Psoas muscle (tissue), 8 donors: ENCODE data around the gene PTPN14. TPM values are rescaled to one million over a fixed set of nuclear protein-coding genes. Genes with fewer than 3 reads are reported as not detected.

ENCODE experiments used
- ATAC-seq, 4 donors: fragments of 200-7000 bp; cut with Tn5 transposase; one replicate each; pipeline ENCODE4 v1.9.1; 2020; ENCODE audit warnings: moderate library complexity in 3 of 4, mild to moderate bottlenecking in 2 of 4
- DNase-seq, 2 donors: peaks; one replicate each; pipeline ENCODE4 v3.0.0-alpha.2; 2020
- H3K27ac ChIP-seq: fragments of 200-600 bp; one replicate; pipeline ENCODE4 v1.8.0; 2022
- H3K27me3 ChIP-seq, 3 donors: fragments of 200-600 bp in 1 of 3; one replicate each; pipeline versions ENCODE4 v1.6.1 to v1.8.0; 2013 to 2022; ENCODE audit warnings: low read length in 2 of 3, mild to moderate bottlenecking in 2 of 3, moderate library complexity in 1 of 3; ENCODE audit not compliant: insufficient read depth in 3 of 3
- H3K36me3 ChIP-seq, 2 donors: fragments of 200-600 bp in 1 of 2; one replicate each; pipeline versions ENCODE4 v1.6.1 to v1.8.0; 2013 to 2022; ENCODE audit warnings: low read depth in 1 of 2, mild to moderate bottlenecking in 1 of 2, moderate library complexity in 1 of 2; ENCODE audit not compliant: insufficient read depth in 1 of 2
- H3K4me1 ChIP-seq: fragments of 200-600 bp; one replicate; pipeline ENCODE4 v1.8.0; 2022
- H3K4me3 ChIP-seq: fragments of 200-600 bp; one replicate; pipeline ENCODE4 v1.8.0; 2022; ENCODE audit warnings: mild to moderate bottlenecking
- H3K9me3 ChIP-seq: fragments of 200-600 bp; one replicate; pipeline ENCODE4 v1.8.0; 2022
- WGBS, 3 donors: extraction: QIAGEN DNeasy Blood & Tissue Kit; methylation state at CpG; one replicate each; pipeline versions ENCODE4 v1.1.6 to v1.1.7; 2013; 5-methylcytosine and 5-hydroxymethylcytosine counted together
- intact Hi-C, 2 donors: fragments of 100-400 bp; cut with DNase I; formaldehyde crosslinking; loops; one replicate each; pipeline versions ENCODE4 v1.11.0 to v1.14.2; 2022
- polyA plus RNA-seq, 3 donors: library from polyadenylated mRNA; stranded (reverse); fragments of 200-250 nt; gene quantifications; one replicate each; pipeline ENCODE4 v1.2.3, GENCODE V29; 2013
- total RNA-seq, 4 donors: library from RNA; stranded (reverse); fragmentation: NEBNext Ultra II Directional in 2 of 4; extraction: Animal tissue kit (Norgen Biotek cat#: 25700) in 2 of 4; gene quantifications; one replicate each; pipeline versions ENCODE4 v1.2.1 to v1.2.4, GENCODE V29; 2021 to 2023
- TF ChIP-seq, protein P1 (sequence below): fragments of 200-600 bp; IDR thresholded peaks from one replicate; pipeline ENCODE4 v1.8.0; 2022; ENCODE audit warnings: antibody characterized with exemption
- donor health status: healthy with polysubstance abuse.
- donor health status: DM: no; HTN: no; CAD: no; lungs with moderate emphysema.
- donor health status: Bipolar disorder and iron deficiency.
- donor health status: healthy.
- donor health status: DM: yes; HTN: yes; CAD: no.
- donor health status: DM: no; HTN: no; CAD: no.
- donor health status: DM: no; HTN: no; CAD: no.
- donor health status: DM: yes; HTN: yes; CAD: no.

Gene PTPN14
- total and polyA plus RNA-seq, 7 donors: 7.2 to 106 (median 50.8) TPM

DNA sequence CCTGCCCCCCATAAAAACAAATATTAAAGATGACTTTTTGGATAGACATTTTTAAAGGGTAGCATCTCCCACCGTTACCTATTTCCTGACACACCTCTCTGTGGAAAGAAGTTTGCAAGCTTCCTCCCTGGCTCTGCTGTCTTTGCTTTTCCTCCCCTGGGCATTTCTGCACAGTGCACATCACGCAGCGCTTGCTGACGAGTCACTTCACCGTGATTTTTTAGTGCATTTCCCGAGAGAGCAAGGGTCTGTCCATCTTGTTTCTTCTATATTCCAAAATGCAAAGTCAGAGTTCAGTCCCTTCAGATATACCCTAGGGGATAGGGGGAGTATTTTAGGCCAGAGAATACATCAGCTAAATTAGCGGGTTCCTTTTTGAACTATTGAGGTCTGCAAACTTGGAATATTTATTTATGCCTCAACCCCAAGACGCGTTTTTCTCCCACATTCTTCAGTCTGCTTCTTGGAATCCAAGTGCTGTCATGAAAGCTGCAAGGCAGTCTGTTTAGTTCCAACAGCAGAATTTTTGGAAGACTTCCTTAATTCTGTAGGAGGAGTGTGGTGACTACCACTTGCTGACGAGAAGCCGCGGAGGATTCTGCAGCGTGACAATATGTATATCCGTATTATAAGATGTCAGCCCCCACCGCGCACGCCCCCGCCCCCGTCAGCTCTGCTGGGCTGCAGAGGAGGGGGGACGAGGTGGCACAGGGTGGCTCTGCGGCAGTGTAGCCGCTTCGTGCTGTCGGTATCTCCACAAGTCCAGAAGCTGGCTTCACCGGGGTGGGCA lies 248.1 kb downstream of the PTPN14 start:
- 66 to 75% (median 70%) methylated on average over 25 of the region's 25 CpGs for WGBS, 3 donors
- DNase-seq (no peak), ATAC-seq (no peak)
- Histone ChIP-seq H3K27me3 (no peaks in the 10 kb centered on the region), H3K27ac (no peak overlapping the region), H3K9me3 (no peaks in the 10 kb centered on the region), H3K4me3 (no peak overlapping the region), H3K36me3 (no peaks in the 10 kb centered on the region), H3K4me1 (no peaks in the 10 kb centered on the region)
- TF ChIP-seq, protein P1, sequence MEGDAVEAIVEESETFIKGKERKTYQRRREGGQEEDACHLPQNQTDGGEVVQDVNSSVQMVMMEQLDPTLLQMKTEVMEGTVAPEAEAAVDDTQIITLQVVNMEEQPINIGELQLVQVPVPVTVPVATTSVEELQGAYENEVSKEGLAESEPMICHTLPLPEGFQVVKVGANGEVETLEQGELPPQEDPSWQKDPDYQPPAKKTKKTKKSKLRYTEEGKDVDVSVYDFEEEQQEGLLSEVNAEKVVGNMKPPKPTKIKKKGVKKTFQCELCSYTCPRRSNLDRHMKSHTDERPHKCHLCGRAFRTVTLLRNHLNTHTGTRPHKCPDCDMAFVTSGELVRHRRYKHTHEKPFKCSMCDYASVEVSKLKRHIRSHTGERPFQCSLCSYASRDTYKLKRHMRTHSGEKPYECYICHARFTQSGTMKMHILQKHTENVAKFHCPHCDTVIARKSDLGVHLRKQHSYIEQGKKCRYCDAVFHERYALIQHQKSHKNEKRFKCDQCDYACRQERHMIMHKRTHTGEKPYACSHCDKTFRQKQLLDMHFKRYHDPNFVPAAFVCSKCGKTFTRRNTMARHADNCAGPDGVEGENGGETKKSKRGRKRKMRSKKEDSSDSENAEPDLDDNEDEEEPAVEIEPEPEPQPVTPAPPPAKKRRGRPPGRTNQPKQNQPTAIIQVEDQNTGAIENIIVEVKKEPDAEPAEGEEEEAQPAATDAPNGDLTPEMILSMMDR: no peak
- intact Hi-C loops: no loop called here

DNA sequence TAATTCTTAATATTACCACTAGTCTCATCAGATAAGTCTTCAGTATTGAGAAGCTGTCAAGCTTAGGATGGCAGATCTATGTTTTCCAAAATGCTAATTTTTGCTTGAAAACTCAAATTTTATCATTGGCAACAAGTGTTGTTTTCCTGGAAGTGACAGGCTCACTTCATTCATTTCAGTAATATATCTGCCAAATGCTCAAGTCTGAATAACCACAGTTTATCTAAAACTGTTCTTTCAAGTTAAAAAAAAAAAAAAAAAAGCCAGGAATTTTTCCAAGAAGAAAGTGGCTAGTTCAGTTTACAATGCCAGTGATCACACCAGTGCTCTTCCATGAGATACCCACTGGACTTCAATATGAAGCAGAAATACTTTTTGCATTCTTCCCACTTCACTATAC lies 249.9 kb downstream of the PTPN14 start:
- DNase-seq (no peak), ATAC-seq (no peak)
- no peaks in the 10 kb centered on the region for H3K27me3 ChIP-seq
- TF ChIP-seq, protein P1: no peak
- intact Hi-C loops: no loop called here
- H3K27ac ChIP-seq: no peak overlapping the region
- no peak overlapping the region for H3K4me3 ChIP-seq
- peaks cover 12% of the 10 kb centered on the region for H3K4me1 ChIP-seq
- no peaks in the 10 kb centered on the region for H3K9me3 ChIP-seq
- no peaks in the 10 kb centered on the region for H3K36me3 ChIP-seq

DNA sequence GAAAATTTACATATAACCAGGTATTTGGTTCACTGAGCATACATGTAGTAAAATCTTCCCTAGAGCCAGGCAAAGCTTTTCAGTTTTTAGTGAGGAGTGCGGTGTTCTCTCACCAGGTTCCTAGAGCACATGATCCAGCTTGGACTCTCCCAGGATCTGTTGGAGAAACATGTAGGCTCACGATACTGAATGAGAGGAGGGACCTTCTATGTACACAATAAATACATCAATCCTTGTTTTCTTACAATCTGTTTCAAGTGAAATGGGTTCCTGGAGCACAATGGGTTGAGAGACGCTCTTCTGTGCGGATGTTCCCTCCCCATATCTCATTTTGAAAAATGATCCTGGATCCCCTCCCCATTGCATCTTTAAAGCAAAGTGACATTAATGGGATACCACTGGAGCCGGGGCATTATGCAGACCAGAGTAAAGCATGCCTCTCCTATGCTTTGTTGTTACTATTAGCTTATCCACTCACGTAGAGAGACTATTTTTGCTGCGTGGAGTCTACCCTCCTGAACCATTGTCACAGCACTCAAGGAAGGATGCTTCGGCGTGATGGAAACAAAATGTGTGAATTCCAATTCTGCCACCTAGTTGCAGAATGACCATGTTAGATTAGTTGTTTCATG lies 251.1 kb downstream of the PTPN14 start:
- 82 to 93% (median 83%) methylated on average over 9 of the region's 9 CpGs for WGBS, 3 donors
- DNase-seq: no peak
- H3K36me3 ChIP-seq: no peaks in the 10 kb centered on the region
- intact Hi-C loops: no loop called here
- H3K27ac ChIP-seq: no peak overlapping the region
- no peak overlapping the region for H3K4me3 ChIP-seq
- H3K4me1 ChIP-seq: peaks cover 25% of the 10 kb centered on the region
- no peaks in the 10 kb centered on the region for H3K9me3 ChIP-seq
- no peaks in the 10 kb centered on the region for H3K27me3 ChIP-seq
- no peak for ATAC-seq
- TF ChIP-seq, protein P1: no peak

Other genes with a start within 250 kb of the PTPN14 start
- 1 to 10 TPM in 1 of 4 donors, under 1 TPM in 3; 0.28 to 1.2 (median 0.43) TPM for gene CENPF, start 51.6 kb upstream of the PTPN14 start, total RNA-seq
- 1 to 10 TPM in 1 of 3 donors, under 1 TPM in 2; 0.04 to 1.2 (median 0.74) TPM for gene CENPF, start 51.6 kb upstream of the PTPN14 start, polyA plus RNA-seq